ENCODE measurements around the gene CEACAM1. TPM values are rescaled to one million over a fixed set of nuclear protein-coding genes. Genes with fewer than 3 reads are reported as not detected.
A peak's percentile ranks its signal among the peaks of the same experiment; 100 is the strongest.

The CEACAM1 gene
- total and polyA plus RNA-seq, 2 of the 13 experiments (the other 11 are each of a cell fraction or from before 2014, with no cell fraction given): 13.5 to 332 TPM

DNA sequence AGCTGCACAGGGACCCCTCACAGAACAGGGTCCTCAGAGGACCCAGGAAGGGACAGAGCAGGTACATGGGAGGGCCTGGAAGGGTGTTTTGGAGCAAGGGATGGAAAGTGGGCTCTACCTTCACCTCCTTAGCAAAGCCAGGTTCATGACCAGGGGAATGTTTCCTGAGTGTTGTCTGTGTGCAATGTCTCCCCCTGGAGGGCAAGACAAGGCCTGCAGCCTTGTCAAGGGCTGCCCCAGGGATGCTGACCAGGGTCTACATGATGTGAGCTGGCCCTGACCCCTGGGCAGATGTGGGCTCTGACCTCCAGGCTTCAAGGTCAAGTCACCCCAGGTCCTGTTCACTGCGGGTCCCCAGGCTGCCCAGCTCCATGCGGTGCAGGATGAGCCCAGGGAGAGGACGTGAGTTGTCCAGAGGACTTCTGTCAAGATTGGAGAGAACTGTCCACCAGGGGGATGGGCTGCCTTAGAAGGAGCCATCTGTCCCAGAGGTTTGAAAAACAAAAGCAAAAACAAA lies 1.0 kb upstream of the CEACAM1 start (continued):
- 0 out of 2 replicates have a peak, but pooled peaks have one; percentile 28 for TF ChIP-seq MED13 (CRISPR knock-in tag; IDR thresholded peaks at IDR 0.05)
- TF ChIP-seq, protein P1, sequence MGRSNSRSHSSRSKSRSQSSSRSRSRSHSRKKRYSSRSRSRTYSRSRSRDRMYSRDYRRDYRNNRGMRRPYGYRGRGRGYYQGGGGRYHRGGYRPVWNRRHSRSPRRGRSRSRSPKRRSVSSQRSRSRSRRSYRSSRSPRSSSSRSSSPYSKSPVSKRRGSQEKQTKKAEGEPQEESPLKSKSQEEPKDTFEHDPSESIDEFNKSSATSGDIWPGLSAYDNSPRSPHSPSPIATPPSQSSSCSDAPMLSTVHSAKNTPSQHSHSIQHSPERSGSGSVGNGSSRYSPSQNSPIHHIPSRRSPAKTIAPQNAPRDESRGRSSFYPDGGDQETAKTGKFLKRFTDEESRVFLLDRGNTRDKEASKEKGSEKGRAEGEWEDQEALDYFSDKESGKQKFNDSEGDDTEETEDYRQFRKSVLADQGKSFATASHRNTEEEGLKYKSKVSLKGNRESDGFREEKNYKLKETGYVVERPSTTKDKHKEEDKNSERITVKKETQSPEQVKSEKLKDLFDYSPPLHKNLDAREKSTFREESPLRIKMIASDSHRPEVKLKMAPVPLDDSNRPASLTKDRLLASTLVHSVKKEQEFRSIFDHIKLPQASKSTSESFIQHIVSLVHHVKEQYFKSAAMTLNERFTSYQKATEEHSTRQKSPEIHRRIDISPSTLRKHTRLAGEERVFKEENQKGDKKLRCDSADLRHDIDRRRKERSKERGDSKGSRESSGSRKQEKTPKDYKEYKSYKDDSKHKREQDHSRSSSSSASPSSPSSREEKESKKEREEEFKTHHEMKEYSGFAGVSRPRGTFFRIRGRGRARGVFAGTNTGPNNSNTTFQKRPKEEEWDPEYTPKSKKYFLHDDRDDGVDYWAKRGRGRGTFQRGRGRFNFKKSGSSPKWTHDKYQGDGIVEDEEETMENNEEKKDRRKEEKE (IDR thresholded peaks at IDR 0.05): no peak
- no peak for TF ChIP-seq ZNF354B (CRISPR knock-in tag; IDR thresholded peaks at IDR 0.05)
- TF ChIP-seq, protein P2, sequence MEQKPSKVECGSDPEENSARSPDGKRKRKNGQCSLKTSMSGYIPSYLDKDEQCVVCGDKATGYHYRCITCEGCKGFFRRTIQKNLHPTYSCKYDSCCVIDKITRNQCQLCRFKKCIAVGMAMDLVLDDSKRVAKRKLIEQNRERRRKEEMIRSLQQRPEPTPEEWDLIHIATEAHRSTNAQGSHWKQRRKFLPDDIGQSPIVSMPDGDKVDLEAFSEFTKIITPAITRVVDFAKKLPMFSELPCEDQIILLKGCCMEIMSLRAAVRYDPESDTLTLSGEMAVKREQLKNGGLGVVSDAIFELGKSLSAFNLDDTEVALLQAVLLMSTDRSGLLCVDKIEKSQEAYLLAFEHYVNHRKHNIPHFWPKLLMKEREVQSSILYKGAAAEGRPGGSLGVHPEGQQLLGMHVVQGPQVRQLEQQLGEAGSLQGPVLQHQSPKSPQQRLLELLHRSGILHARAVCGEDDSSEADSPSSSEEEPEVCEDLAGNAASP (CRISPR knock-in tag; IDR thresholded peaks at IDR 0.05; ENCODE audit: borderline replicate concordance): no peak; the same call in 1 of the 2 replicates
- TF ChIP-seq CEBPB (IDR thresholded peaks at IDR 0.05; ENCODE audit: borderline replicate concordance, low read depth, low read length): no peak
- no peak for TF ChIP-seq PHF8 (CRISPR knock-in tag; IDR thresholded peaks at IDR 0.05)
- no peak for TF ChIP-seq ZNF563 (CRISPR knock-in tag; IDR thresholded peaks at IDR 0.05)
- no peak for TF ChIP-seq ZNF256 (CRISPR knock-in tag; conservative IDR thresholded peaks at IDR 0.05)
- TF ChIP-seq NCOA1 (CRISPR knock-in tag; IDR thresholded peaks at IDR 0.05): no peak
- TF ChIP-seq, protein P3, sequence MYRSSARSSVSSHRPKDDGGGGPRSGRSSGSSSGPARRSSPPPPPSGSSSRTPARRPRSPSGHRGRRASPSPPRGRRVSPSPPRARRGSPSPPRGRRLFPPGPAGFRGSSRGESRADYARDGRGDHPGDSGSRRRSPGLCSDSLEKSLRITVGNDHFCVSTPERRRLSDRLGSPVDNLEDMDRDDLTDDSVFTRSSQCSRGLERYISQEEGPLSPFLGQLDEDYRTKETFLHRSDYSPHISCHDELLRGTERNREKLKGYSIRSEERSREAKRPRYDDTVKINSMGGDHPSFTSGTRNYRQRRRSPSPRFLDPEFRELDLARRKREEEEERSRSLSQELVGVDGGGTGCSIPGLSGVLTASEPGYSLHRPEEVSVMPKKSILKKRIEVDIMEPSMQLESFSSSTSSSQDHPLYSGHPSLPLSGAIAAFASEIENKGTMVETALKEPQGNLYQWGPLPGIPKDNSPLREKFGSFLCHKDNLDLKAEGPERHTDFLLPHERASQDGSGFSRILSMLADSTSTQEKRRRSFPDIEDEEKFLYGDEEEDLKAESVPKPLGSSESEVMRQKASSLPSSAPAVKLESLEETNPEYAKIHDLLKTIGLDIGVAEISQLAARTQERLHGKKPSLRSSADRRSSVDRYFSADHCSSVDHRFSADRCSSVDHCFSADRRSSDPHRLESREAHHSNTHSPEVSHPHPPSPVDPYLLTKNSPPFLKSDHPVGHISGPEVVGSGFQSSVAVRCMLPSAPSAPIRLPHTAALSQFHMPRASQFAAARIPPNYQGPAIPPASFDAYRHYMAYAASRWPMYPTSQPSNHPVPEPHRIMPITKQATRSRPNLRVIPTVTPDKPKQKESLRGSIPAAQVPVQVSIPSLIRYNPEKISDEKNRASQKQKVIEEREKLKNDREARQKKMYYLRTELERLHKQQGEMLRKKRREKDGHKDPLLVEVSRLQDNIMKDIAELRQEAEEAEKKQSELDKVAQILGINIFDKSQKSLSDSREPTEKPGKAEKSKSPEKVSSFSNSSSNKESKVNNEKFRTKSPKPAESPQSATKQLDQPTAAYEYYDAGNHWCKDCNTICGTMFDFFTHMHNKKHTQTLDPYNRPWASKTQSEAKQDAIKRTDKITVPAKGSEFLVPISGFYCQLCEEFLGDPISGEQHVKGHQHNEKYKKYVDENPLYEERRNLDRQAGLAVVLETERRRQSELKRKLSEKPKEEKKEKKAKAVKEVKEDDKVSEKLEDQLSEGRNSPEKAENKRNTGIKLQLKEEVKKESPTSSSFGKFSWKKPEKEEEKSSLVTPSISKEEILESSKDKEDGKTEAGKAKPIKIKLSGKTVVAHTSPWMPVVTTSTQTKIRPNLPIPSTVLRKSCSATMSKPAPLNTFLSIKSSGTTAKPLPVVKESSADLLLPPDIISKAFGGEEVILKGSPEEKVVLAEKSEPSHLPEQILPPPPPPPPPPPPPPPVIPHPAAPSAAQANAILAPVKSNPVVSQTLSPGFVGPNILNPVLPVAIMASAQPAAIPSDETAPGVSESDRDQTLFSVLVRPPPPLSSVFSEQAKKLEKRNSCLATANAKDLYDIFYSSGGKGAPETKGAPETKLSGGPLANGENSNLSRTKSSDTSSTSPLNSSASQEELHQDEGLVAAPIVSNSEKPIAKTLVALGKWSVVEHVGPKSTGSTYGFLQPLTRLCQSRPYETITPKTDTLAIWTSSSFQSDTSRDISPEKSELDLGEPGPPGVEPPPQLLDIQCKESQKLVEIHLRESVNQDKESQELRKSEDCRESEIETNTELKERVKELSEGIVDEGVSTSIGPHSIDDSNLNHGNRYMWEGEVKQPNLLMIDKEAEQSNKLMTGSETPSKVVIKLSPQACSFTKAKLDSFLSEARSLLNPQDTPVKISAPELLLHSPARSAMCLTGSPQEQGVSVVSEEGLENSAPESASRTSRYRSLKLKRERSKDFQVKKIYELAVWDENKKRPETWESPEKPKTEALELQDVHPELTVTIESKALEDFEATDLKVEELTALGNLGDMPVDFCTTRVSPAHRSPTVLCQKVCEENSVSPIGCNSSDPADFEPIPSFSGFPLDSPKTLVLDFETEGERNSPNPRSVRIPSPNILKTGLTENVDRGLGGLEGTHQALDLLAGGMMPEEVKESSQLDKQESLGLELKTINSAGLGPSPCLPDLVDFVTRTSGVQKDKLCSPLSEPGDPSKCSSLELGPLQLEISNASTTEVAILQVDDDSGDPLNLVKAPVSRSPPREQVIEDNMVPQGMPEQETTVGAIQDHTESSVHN (CRISPR knock-in tag; IDR thresholded peaks at IDR 0.05): no peak
- 0 out of 2 replicates have a peak, but pooled peaks have one; percentile 71 for TF ChIP-seq ZNF724P (CRISPR knock-in tag; IDR thresholded peaks at IDR 0.05; ENCODE audit: borderline replicate concordance)
- no peak for TF ChIP-seq ZNF234 (CRISPR knock-in tag; conservative IDR thresholded peaks at IDR 0.05)
- TF ChIP-seq ZBTB20 (CRISPR knock-in tag; IDR thresholded peaks at IDR 0.05; ENCODE audit: borderline replicate concordance, low read depth): no peak
- peak; percentile 3 for TF ChIP-seq U2AF1 (optimal IDR thresholded peaks at IDR 0.05; ENCODE audit: low read depth, low read length)
- TF ChIP-seq ZNF546 (CRISPR knock-in tag; conservative IDR thresholded peaks at IDR 0.05): no peak
- no peak for TF ChIP-seq SP4 (CRISPR knock-in tag; IDR thresholded peaks at IDR 0.05)

Measured in HepG2 (cell line).